HG03565 (cell line): Measurements from ENCODE around the gene TRIM44.
A peak's percentile ranks its signal among the peaks of the same experiment; 100 is the strongest.

Experiments
- ATAC-seq: cut with Tn5 transposase; IDR thresholded peaks from one replicate; pipeline ENCODE4 v1.9.1; 2021; ENCODE audit warnings: mild to moderate bottlenecking, moderate library complexity; ENCODE audit not compliant: unreplicated experiment

The TRIM44 gene

GRCh38 chr11:35662649-35663407 is at the start of gene TRIM44:
Gene TRIM44, plus strand, starts transcription at chr11:35662775. Its CDS starts 337 bp downstream, at chr11:35663112.
- peak; percentile 83 for ATAC-seq

- no peak for ATAC-seq
Observed at GRCh38 chr11:35614939-35615569, 47.5 kb upstream of the TRIM44 start.

GRCh38 chr11:35615921-35616900 is 46.4 kb upstream of the TRIM44 start:
- no peak for ATAC-seq

- no peak for ATAC-seq
Observed at GRCh38 chr11:35617316-35617686, 45.3 kb upstream of the TRIM44 start.

GRCh38 chr11:35617687-35618496 is 44.7 kb upstream of the TRIM44 start, which contains the start of gene FJX1:
Gene FJX1, plus strand, starts transcription at chr11:35618460. Its CDS starts 177 bp downstream, at chr11:35618637.
- ATAC-seq = no peak

- no peak for ATAC-seq
Observed at GRCh38 chr11:35618497-35619115, 44.0 kb upstream of the TRIM44 start.

- ATAC-seq = no peak
Observed at GRCh38 chr11:35619116-35619854, 43.3 kb upstream of the TRIM44 start.

- no peak for ATAC-seq
Observed at GRCh38 chr11:35619855-35620640, 42.5 kb upstream of the TRIM44 start.

GRCh38 chr11:35620795-35621194 is 41.8 kb upstream of the TRIM44 start:
- ATAC-seq = no peak

GRCh38 chr11:35621620-35622019 is 41.0 kb upstream of the TRIM44 start:
- ATAC-seq = no peak

GRCh38 chr11:35622070-35622469 is 40.5 kb upstream of the TRIM44 start:
- no peak for ATAC-seq

- ATAC-seq = no peak
Observed at GRCh38 chr11:35623621-35624168, 38.9 kb upstream of the TRIM44 start.

- no peak for ATAC-seq
Observed at GRCh38 chr11:35624316-35624715, 38.3 kb upstream of the TRIM44 start.

GRCh38 chr11:35624781-35625180 is 37.8 kb upstream of the TRIM44 start:
- ATAC-seq = no peak

- ATAC-seq = no peak
Observed at GRCh38 chr11:35626501-35626900, 36.1 kb upstream of the TRIM44 start.

- no peak for ATAC-seq
Observed at GRCh38 chr11:35629511-35629910, 33.1 kb upstream of the TRIM44 start.

GRCh38 chr11:35629914-35630313 is 32.7 kb upstream of the TRIM44 start:
- no peak for ATAC-seq

- ATAC-seq = no peak
Observed at GRCh38 chr11:35631891-35632290, 30.7 kb upstream of the TRIM44 start.
